SIG-M5 treated with dmso at 0.1 percent for 504 hours (cell line): ENCODE results near the gene NAGK.
"Not testable (repeated sequence)": the region's sequence is repeated elsewhere in the genome, so short reads cannot be mapped to it uniquely, and the experiment has no call there.

Source experiments
- DNase-seq: peaks from one replicate; lab custom pipeline; 2025; ENCODE audit not compliant: unreplicated experiment; lab: John Stamatoyannopoulos, UW

NAGK gene

DNA sequence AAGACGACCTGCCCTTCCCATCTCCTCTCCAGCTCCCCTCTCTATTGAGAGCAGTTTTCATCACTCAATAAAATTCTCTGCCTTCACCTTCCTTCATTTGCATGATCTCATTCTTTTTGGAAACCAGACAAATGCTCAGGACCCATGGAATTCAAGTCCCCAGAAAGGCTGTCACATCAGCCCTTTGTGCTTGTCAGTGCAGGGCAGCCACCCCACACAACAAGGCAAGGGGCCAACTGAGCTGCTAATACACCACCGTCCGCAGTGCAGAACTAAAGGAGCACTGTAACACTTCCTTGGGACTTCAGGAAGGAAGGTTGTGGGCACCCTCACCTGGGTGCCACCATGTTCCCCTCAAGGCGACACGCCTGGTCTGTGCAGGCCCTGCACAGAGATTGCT is 35.4 kb downstream of the NAGK start:
- no peak for DNase-seq

DNA sequence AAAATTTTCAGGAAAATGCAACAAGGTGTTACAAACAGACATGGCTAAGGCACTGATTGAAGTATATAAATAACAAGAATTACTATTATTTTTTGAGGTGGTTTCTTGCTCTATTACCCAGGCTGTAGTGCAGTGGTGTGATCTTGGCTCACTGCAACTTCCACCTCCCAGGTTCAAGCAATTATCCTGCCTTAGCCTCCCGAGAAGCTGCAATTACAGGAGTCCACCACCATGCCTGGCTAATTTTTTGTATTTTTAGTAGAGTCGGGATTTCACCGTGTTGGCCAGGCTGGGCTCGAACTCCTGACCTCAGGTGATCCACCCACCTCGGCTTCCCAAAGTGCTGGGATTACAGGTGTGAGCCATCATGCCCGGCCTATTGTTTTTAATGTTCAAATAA is 38.0 kb downstream of the NAGK start:
- DNase-seq = not testable (repeated sequence)

DNA sequence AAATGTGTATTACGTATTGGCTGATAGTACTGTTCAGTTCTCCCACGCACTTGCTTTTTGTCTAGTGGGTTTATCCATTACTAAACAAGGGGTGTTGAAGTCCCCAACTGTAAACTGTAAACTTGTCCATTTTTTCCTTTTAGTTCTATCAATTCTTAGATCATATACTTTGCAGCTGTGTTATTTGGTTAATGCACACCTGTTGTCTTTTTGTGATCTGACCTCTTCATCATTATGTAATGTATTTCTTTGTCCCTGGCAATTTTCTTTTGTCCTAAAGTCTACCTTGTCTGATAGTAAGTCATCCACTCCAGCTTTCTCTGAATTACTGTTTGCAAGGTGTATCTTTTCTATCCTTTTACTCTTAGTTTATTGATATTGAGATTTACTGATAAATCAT is 39.6 kb downstream of the NAGK start:
- DNase-seq = no peak

DNA sequence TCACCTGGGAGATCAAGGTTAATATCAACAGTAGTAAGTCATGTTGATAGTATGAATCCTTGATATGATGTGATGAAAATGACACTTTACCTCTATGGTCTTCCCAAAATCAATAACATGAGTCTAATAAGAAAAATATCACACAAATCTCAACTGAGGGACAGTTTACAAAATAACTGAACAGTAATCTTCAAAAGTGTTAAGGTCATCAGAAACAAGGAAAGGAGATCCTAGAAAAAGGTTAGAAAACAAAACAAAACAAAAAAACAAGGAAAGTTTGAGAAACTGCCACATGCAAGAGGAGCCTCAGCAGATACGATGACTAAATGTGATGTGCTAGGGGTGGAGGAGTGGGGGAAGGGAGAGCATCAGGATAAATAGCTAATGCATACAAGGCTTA is 45.4 kb downstream of the NAGK start:
- no peak for DNase-seq

DNA sequence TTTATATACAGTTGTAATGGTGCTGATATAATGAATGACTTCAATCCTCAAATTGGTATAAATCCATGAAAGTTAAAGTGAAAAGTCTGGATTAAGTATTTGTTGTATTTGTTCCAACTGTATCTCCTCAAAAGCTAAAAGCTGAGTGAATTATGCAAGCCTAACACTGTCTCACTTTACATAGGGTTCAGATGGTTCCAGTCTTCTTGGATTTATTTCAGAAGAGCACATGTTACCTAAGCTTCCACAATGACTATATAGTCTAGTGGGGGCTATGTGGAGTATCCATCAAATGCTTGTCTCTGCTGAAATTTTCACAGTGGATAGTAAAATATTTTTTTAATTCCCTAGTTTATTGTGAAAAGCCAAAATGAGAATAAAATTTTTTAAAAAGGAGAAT is 48.6 kb downstream of the NAGK start:
- DNase-seq = no peak

DNA sequence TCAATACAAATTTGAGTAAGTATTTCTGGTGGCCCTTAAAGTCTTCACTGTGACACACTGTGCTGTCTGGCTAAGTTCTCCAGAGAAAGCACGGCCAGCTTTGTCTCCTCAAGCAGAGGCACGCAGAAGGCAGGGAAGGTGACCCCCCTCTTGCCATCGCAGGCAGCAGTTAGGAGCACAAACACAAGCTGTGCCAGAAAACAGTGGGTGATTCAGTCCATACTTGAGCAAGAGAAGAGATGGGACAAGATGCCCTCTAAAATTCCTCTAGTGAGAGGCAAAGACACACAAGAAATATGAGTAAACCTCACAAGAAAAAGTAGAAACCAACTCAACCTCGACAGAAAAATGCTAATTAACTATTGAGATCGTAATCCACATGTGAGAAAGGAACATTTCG is 51.7 kb downstream of the NAGK start:
- no peak for DNase-seq

DNA sequence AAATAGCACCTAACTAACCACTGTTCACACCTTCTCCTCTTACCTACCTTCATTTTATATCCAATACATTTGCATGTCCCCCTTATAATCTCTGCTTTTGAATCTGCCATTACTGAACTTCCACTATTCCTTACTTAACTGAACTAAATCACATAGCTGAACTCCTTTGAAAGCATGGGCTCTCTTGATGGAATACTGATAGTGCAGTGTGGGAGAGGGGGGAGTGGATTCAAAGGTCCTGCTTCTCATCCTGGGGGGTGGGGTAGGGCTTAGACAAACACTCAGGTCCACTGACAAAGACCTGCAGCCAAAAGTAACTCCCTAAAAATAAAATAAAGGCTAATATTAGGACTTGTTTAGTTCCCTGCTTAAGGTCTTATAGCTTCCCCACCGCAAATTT is 53.0 kb downstream of the NAGK start:
- DNase-seq = no peak

DNA sequence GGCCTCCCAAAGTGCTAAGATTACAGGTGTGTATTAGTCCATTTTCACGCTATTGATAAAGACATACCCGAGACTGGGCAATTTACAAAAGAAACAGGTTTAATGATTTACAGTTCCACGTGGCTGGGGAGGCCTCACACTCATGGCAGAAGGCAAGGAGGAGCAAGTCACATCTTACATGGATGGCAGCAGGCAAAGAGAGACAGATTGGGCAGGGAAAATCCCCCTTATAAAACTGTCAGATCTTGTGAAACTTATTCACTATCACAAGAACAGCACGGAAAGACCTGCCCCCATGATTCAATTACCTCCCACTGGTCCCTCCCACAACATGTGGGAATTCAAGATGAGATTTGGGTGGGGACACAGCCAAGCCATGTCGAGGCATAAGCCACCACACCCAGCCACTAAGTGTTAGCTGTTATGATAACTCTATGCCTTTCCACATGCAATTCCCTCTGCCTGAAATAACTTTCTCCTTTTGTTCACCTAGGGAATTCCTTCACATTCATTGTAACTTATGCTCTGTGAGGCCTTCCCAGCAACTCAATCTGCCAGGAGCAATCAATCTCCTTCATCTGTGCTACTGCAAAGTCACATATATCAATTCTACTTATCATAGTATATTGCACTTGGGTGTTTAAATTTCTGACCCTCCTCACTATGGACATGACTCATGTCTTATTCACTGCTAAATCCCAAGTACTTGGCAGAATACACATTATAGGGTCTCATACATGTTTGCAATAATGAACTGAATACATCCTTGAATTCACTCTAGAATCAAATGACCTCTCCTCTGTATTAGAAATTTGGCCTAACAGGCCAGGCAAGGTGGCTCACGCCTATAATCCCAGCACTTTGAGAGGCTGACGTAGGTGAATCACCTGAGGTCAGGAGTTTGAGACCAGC is 54.2 kb downstream of the NAGK start:
- DNase-seq = no peak

DNA sequence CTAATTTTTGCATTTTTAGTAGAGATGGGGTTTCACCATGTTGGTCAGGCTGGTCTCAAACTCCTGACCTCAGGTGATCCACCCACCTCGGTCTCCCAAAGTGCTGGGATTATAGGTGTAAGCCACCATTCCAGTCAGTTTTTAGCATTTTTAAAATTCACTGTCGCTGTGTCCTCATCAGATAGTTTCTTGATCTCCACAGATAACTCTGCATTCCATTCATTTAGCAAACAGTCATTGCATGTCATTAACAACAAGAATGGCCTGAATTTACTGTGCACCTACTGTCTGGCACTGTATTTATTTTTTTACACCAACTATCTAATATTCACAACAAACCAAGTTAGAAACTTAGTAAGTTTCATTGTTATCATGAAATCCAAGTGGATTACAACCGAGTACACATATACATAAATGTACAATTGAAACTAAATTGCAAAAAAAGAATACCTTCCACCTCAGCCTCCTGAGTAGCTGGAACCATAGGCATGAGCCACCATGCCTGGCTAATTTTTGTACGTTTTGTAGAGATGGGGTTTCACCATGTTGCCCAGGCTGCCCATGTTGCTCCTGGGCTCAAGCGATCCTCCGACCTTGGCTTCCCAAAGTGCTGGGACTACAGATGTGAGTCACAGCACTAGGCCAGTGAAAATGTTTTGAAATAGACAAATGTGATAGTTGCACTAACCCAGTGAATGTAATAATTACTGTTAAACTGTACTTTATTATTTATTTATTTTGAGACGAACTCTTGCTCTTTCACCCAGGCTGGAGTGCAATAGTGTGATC is 57.3 kb downstream of the NAGK start:
- DNase-seq = no peak

DNA sequence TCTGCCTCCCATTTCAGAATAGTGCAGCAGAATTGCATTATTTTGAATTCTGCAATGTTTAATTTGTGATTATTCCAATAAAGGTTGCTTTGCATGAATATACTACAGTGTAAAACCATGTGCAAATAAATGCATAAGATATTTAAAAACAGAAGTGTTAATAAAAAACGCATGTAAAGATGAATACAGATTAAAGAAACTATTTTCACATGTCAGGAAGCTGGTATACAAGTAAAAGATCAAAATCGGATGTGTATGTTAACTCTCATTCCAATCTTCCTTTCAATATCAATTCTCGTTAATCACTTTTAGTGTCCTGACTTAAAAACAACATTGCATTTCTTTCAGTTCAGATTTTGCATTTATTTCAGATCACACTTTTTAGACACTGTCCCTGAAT is 58.5 kb downstream of the NAGK start:
- DNase-seq = no peak
